Naive thymus-derived CD4-positive, alpha-beta T cell (primary cell): ENCODE results near the gene EIF4E1B. TPM values are rescaled to one million over a fixed set of nuclear protein-coding genes. Genes with fewer than 3 reads are reported as not detected.

ENCODE experiments used
- ATAC-seq: fragments of 150-1000 bp; cut with Tn5 transposase; 2 replicates; pipeline ENCODE4 v1.10.0; 2021; ENCODE audit warnings: mild to moderate bottlenecking, moderate library complexity
- CTCF ChIA-PET: fragments of 350-600 bp; sonication (Branson Sonifier 250); formaldehyde crosslinking; loops from one replicate; lab custom pipeline; 2021; ENCODE audit warnings: antibody characterized with exemption; lab: Charles Lee
- POLR2A ChIA-PET: fragments of 350-600 bp; sonication (Branson Sonifier 250); formaldehyde crosslinking; loops from one replicate; lab custom pipeline; 2021; ENCODE audit warnings: antibody characterized with exemption, inconsistent platforms; lab: Charles Lee
- DNase-seq, 9 donors: peaks; one replicate each; pipeline versions ENCODE4 v3.0.0 to v3.0.0-alpha.2; 2020 to 2022; ENCODE audit warnings: mixed read lengths in 1 of 9
- H3K27ac ChIP-seq: one replicate; pipeline ENCODE4 v1.7.0; 2013; ENCODE audit warnings: mild to moderate bottlenecking, low read depth, low read length, moderate library complexity
- H3K27me3 ChIP-seq, 2 donors: one replicate each; pipeline ENCODE4 v1.7.0; 2013; ENCODE audit warnings: low read length in 2 of 2, mild to moderate bottlenecking in 2 of 2, moderate library complexity in 2 of 2; ENCODE audit not compliant: control insufficient read depth in 2 of 2, insufficient read depth in 2 of 2
- H3K36me3 ChIP-seq, 3 experiments: 1 replicate in 2 of 3; 2 replicates in 1 of 3; pipeline ENCODE4 v1.7.0; 2013; ENCODE audit warnings: low read length in 3 of 3, mild to moderate bottlenecking in 3 of 3, moderate library complexity in 1 of 3; ENCODE audit not compliant: insufficient read depth in 3 of 3, control insufficient read depth in 2 of 3
- H3K4me1 ChIP-seq, 2 donors: one replicate each; pipeline ENCODE4 v1.7.0; 2013; ENCODE audit warnings: low read length in 2 of 2, mild to moderate bottlenecking in 2 of 2, moderate library complexity in 1 of 2; ENCODE audit not compliant: control insufficient read depth in 2 of 2, insufficient read depth in 2 of 2
- H3K4me3 ChIP-seq: 2 replicates; pipeline ENCODE4 v1.7.0; 2013; ENCODE audit warnings: mild to moderate bottlenecking, low read length
- H3K9me3 ChIP-seq, 3 experiments: 1 replicate in 2 of 3; 2 replicates in 1 of 3; pipeline ENCODE4 v1.7.0; 2013; ENCODE audit warnings: low read length in 3 of 3; ENCODE audit not compliant: control insufficient read depth in 2 of 3
- H3K27ac Mint-ChIP-seq, 9 donors: one replicate each; pipeline ENCODE4 v1.8.0; 2020 to 2022; ENCODE audit warnings: mixed read lengths in 9 of 9, mild to moderate bottlenecking in 8 of 9, moderate library complexity in 5 of 9, inconsistent platforms in 2 of 9
- H3K27me3 Mint-ChIP-seq, 5 donors: one replicate each; pipeline ENCODE4 v1.8.0; 2021 to 2022; ENCODE audit warnings: mixed read lengths in 5 of 5, mild to moderate bottlenecking in 1 of 5
- H3K36me3 Mint-ChIP-seq, 5 donors: one replicate each; pipeline ENCODE4 v1.8.0; 2020 to 2022; ENCODE audit warnings: mixed read lengths in 5 of 5, mild to moderate bottlenecking in 3 of 5, inconsistent platforms in 1 of 5
- H3K4me1 Mint-ChIP-seq, 7 donors: one replicate each; pipeline ENCODE4 v1.8.0; 2020 to 2022; ENCODE audit warnings: mixed read lengths in 7 of 7, mild to moderate bottlenecking in 3 of 7, inconsistent platforms in 1 of 7
- H3K4me3 Mint-ChIP-seq, 10 donors: one replicate each; pipeline ENCODE4 v1.8.0; 2020 to 2022; ENCODE audit warnings: mild to moderate bottlenecking in 10 of 10, mixed read lengths in 10 of 10, moderate library complexity in 6 of 10, inconsistent platforms in 2 of 10
- H3K9me3 Mint-ChIP-seq, 11 donors: one replicate each; pipeline ENCODE4 v1.8.0; 2020 to 2022; ENCODE audit warnings: mixed read lengths in 11 of 11, mild to moderate bottlenecking in 4 of 11, inconsistent platforms in 1 of 11, moderate library complexity in 1 of 11
- intact Hi-C, 2 donors: fragments of 100-400 bp; cut with micrococcal nuclease; formaldehyde crosslinking; loops; one replicate each; pipeline ENCODE4 v1.15.1; 2023
- polyA plus RNA-seq, 2 donors: library from polyadenylated mRNA; unstranded; fragments of 300-500 nt; fragmentation: Illumina TruSeq; gene quantifications; one replicate each; pipeline ENCODE4 v1.2.3, GENCODE V29; 2021
- total RNA-seq, 6 experiments: library from RNA in 5 of 6; stranded (reverse) in 5 of 6; gene quantifications; 1 replicate in 5 of 6; 2 replicates in 1 of 6; pipeline ENCODE4 v1.2.3 and lab custom pipeline; 2021 to 2026

Gene EIF4E1B
- total and polyA plus RNA-seq, 7 experiments from 2014 or later: not detected

DNA sequence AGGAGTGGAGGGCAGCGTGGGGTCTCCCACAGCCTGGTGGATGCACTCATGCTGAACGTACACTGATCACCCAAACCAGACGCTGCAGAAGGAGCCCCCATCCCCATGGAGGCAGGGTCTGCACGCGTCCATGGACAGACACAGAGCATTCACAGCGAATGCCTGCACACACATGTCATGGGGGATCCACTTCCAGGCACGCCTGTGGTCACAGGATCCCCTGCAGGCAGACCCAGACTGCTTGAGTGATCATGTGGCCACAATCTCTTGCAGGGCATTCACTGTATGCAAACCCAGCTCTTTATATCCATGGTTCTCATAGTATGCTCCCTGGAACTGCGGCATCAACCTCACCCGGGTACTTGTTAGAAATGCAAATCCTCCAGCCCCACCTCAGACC lies 5.5 kb upstream of the EIF4E1B start:
- Histone ChIP-seq H3K27ac (no peak overlapping the region), H3K9me3 (no peaks in the 10 kb centered on the region), H3K36me3 (no peaks in the 10 kb centered on the region), H3K4me1 (peaks cover 5 to 7% of the 10 kb centered on the region in 2 donors), H3K27me3 (peaks cover 0 to 10% of the 10 kb centered on the region in 2 donors), H3K4me3 (no peak overlapping the region)
- ATAC-seq (no peak), DNase-seq (no peak)
- intact Hi-C loops: no loop called here
- Mint-ChIP-seq H3K4me1 (peaks cover 7 to 12% (median 8%) of the 10 kb centered on the region in 7 donors), H3K36me3 (peaks cover 0 to 5% (median 0%) of the 10 kb centered on the region in 5 donors), H3K27ac (no peak overlapping the region), H3K9me3 (peaks cover 0 to 2% (median 0%) of the 10 kb centered on the region in 11 donors), H3K4me3 (no peak overlapping the region), H3K27me3 (peaks cover 31 to 81% (median 45%) of the 10 kb centered on the region in 5 donors)
- ChIA-PET CTCF (no interaction called here), POLR2A (no interaction called here)

DNA sequence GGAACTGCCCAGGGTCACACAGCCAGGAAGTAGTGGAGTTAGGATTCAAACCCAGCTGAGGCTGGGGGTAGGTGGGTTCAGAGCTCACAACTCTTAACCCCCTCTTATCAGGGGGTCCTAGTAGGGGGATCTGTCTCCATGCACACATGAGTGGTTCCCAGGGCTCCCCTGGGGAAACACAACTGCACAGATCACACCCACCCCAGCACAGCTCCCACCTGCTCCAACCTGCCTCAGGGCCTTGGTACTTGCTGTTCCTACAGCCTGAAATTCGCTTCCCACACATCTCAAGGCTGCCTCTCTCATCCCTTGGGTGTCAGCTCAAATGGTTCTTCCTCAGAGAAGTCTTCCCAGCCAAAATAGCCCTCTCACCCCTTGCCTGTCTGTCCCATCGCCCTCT lies 5.0 kb upstream of the EIF4E1B start:
- intact Hi-C loops: no loop called here
- H3K9me3 ChIP-seq: no peaks in the 10 kb centered on the region
- no peak overlapping the region for H3K27ac ChIP-seq
- ATAC-seq (no peak), DNase-seq (no peak)
- peaks cover 27 to 77% (median 41%) of the 10 kb centered on the region in 5 donors for H3K27me3 Mint-ChIP-seq
- POLR2A ChIA-PET: no interaction called here
- peaks cover 0 to under 1% (median 0%) of the 10 kb centered on the region in 5 donors for H3K36me3 Mint-ChIP-seq
- no peak overlapping the region for H3K4me3 ChIP-seq
- no peaks in the 10 kb centered on the region for H3K9me3 Mint-ChIP-seq
- peaks cover 5 to 8% of the 10 kb centered on the region in 2 donors for H3K4me1 ChIP-seq
- peaks cover 0 to 9% of the 10 kb centered on the region in 2 donors for H3K27me3 ChIP-seq
- no peak overlapping the region for H3K4me3 Mint-ChIP-seq
- H3K4me1 Mint-ChIP-seq: peaks cover 2 to 8% (median 5%) of the 10 kb centered on the region in 7 donors
- no peaks in the 10 kb centered on the region for H3K36me3 ChIP-seq
- H3K27ac Mint-ChIP-seq: no peak overlapping the region
- CTCF ChIA-PET: interaction anchor here (0.5 kb wide), 1 partner anchor 132 kb away, joined by 4 read pairs; no protein-coding TSS in a partner anchor

DNA sequence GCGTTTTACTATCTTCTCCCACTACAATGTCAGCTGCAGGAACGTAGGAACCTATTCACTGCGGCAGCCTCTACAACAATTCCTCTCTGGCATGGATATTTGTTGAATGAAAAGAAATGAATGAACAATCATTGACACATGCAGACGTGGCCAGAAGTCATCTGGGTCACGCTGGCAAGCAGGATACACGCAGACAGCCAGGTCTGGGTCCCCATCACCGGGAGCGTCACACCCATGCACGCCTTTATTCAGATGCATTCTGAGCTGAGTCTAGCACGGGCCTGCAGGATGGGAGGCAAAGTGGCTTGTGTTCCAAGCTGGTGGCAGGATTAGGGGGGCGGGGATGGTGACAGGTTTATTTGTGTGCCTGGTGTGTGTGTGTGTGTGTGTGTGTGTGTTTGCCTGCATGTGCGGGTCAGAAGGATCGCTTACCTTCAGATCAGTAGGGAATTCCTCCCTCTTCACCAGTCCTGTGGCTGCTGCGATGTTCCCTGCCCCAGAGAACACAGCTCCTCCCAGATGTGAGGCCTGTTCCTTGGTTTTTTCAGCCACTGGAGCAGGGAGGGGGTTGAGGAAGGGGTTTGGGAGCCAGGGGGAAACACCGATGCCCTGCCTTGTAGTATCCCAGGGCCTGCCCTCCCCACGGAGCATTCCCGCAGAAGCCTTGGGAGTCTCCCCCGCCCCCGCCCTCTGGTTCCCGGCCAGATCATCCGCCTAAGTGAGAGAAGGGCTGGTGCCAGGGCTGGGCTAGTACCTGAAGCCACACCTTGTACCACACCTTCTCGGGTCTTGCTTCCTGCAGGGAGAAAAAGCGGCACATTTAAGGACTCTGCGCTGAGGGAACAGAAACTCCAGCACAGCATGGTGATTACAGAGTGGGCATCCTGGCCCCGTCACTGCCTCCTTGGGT lies 4.3 kb upstream of the EIF4E1B start:
- no peak overlapping the region for H3K27ac Mint-ChIP-seq
- ChIA-PET CTCF (interaction anchor here (0.5 kb wide), 1 partner anchor 133 kb away, joined by 4 read pairs; no protein-coding TSS in a partner anchor), POLR2A (no interaction called here)
- Histone ChIP-seq H3K9me3 (no peaks in the 10 kb centered on the region), H3K4me3 (no peak overlapping the region), H3K36me3 (no peaks in the 10 kb centered on the region), H3K27ac (no peak overlapping the region), H3K4me1 (peaks cover 8 to 15% of the 10 kb centered on the region in 2 donors), H3K27me3 (peaks cover 4 to 10% of the 10 kb centered on the region in 2 donors)
- H3K9me3 Mint-ChIP-seq: no peaks in the 10 kb centered on the region
- peaks cover 5 to 11% (median 8%) of the 10 kb centered on the region in 7 donors for H3K4me1 Mint-ChIP-seq
- no peak for ATAC-seq
- DNase-seq: no peak
- peaks cover 31 to 77% (median 44%) of the 10 kb centered on the region in 5 donors for H3K27me3 Mint-ChIP-seq
- peaks cover 0 to 6% (median 1%) of the 10 kb centered on the region in 5 donors for H3K36me3 Mint-ChIP-seq
- intact Hi-C loops: no loop called here
- H3K4me3 Mint-ChIP-seq: no peak overlapping the region

DNA sequence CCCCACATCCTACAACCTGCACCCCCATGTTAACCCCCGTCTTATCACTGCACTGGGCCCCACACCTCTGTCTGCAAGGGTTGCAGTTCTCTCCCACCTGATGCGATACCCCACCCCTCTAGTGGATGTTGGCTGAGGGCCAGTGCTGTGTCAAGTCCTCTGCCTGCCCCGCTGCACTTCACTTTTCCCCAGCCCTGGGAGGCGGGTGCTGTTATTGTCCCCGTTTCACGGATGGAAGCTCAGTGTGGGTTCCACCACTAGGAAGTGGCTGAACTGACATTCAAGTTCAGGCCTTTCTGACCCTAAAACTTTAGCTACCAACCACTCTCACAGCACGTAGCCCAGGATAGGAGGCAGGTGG lies 3.6 kb upstream of the EIF4E1B start:
- Histone ChIP-seq H3K27ac (no peak overlapping the region), H3K4me1 (peaks cover 8 to 15% of the 10 kb centered on the region in 2 donors), H3K36me3 (no peaks in the 10 kb centered on the region), H3K9me3 (no peaks in the 10 kb centered on the region), H3K4me3 (no peak overlapping the region), H3K27me3 (peaks cover 4 to 14% of the 10 kb centered on the region in 2 donors)
- intact Hi-C loops: no loop called here
- H3K27me3 Mint-ChIP-seq: peaks cover 37 to 78% (median 49%) of the 10 kb centered on the region in 5 donors
- ChIA-PET POLR2A (interaction anchor here (0.6 kb wide), 1 partner anchor 112 kb away, joined by 3 read pairs; no protein-coding TSS in a partner anchor), CTCF (interaction anchor here (0.7 kb wide), 1 partner anchor 17 kb away, joined by 3 read pairs; no protein-coding TSS in a partner anchor)
- DNase-seq (no peak), ATAC-seq (no peak)
- H3K4me3 Mint-ChIP-seq: no peak overlapping the region
- peaks cover 5 to 11% (median 8%) of the 10 kb centered on the region in 7 donors for H3K4me1 Mint-ChIP-seq
- H3K9me3 Mint-ChIP-seq: no peaks in the 10 kb centered on the region
- no peak overlapping the region for H3K27ac Mint-ChIP-seq
- H3K36me3 Mint-ChIP-seq: peaks cover 0 to 7% (median 3%) of the 10 kb centered on the region in 5 donors

DNA sequence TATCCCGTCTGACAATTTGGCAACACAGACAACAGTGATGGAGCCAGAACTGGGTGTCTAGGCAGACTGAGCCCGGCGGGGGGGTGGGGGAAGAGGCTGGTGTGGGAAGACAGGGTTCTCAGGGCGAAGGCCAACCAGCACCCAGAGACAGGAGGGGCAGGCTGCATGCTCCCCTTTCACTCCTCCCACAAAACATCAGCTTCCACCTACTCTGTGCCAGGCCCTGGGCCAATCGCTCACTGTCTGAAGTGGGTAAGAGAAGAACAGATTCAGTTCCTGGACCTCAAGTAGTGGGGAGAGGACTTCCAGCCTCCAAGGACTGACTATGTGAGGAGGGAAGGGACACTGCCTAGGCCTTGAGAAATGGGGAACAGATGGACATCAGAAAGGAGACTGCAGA lies 2.9 kb upstream of the EIF4E1B start:
- H3K9me3 Mint-ChIP-seq: no peaks in the 10 kb centered on the region
- H3K4me1 Mint-ChIP-seq: peaks cover 5 to 11% (median 8%) of the 10 kb centered on the region in 7 donors
- intact Hi-C loops: no loop called here
- H3K27me3 ChIP-seq: peaks cover 4 to 17% of the 10 kb centered on the region in 2 donors
- no peak overlapping the region for H3K27ac Mint-ChIP-seq
- DNase-seq (no peak), ATAC-seq (no peak)
- ChIA-PET POLR2A (interaction anchor here (0.6 kb wide), 1 partner anchor 112 kb away, joined by 3 read pairs; no protein-coding TSS in a partner anchor), CTCF (interaction anchor here (0.7 kb wide), 1 partner anchor 16 kb away, joined by 3 read pairs; no protein-coding TSS in a partner anchor)
- H3K36me3 Mint-ChIP-seq: peaks cover 0 to 7% (median 3%) of the 10 kb centered on the region in 5 donors
- H3K27me3 Mint-ChIP-seq: peaks cover 38 to 79% (median 50%) of the 10 kb centered on the region in 5 donors
- H3K27ac ChIP-seq: no peak overlapping the region
- no peaks in the 10 kb centered on the region for H3K36me3 ChIP-seq
- H3K4me3 ChIP-seq: no peak overlapping the region
- no peak overlapping the region for H3K4me3 Mint-ChIP-seq
- no peaks in the 10 kb centered on the region for H3K9me3 ChIP-seq
- peaks cover 8 to 15% of the 10 kb centered on the region in 2 donors for H3K4me1 ChIP-seq

GRCh38 chr5:176628406-176629228 lies 1.9 kb upstream of the EIF4E1B start:
- Mint-ChIP-seq H3K4me3 (peak overlapping the region in 6 of 10 donors; percentile 29 to 68 (median 40)), H3K36me3 (peaks cover 0 to 7% (median 3%) of the 10 kb centered on the region in 5 donors), H3K9me3 (no peaks in the 10 kb centered on the region), H3K27ac (no peak overlapping the region), H3K4me1 (peaks cover 7 to 11% (median 9%) of the 10 kb centered on the region in 7 donors), H3K27me3 (peaks cover 45 to 83% (median 60%) of the 10 kb centered on the region in 5 donors)
- peaks cover 4 to 21% of the 10 kb centered on the region in 2 donors for H3K27me3 ChIP-seq
- POLR2A ChIA-PET: interaction anchor here (0.6 kb wide), 1 partner anchor 213 kb away, joined by 6 read pairs; no protein-coding TSS in a partner anchor
- H3K4me1 ChIP-seq: peaks cover 8 to 15% of the 10 kb centered on the region in 2 donors
- H3K9me3 ChIP-seq: no peaks in the 10 kb centered on the region
- H3K27ac ChIP-seq: no peak overlapping the region
- CTCF ChIA-PET: interaction anchor here (0.8 kb wide), 1 partner anchor 24 kb away, joined by 3 read pairs; no protein-coding TSS in a partner anchor
- no peaks in the 10 kb centered on the region for H3K36me3 ChIP-seq
- intact Hi-C loops: no loop called here
- ATAC-seq (no peak), DNase-seq (no peak)
- H3K4me3 ChIP-seq: no peak overlapping the region
